HCT116 (cell line): Measurements from ENCODE around the gene PDCD1LG2. TPM values are rescaled to one million over a fixed set of nuclear protein-coding genes. Genes with fewer than 3 reads are reported as not detected.

Source experiments
- ATAC-seq: fragments of 200-7000 bp; cut with Tn5 transposase; 2 replicates; pipeline ENCODE4 v1.9.1; 2020; ENCODE audit warnings: mild to moderate bottlenecking, moderate library complexity
- BruUV-seq: library from RNA; stranded (reverse); fragments of 400-500 nt; replicated peaks from 2 replicates; lab custom pipeline; 2021; lab: Mats Ljungman, UMichigan
- CTCF ChIA-PET: fragments of 300-600 bp; sonication (Branson Sonifier 250); formaldehyde crosslinking; loops from one replicate; lab custom pipeline; 2021; ENCODE audit warnings: antibody characterized with exemption; lab: Charles Lee
- POLR2A ChIA-PET: fragments of 300-600, 350-600 bp; sonication (Branson Sonifier 250); formaldehyde crosslinking; loops from one replicate; lab custom pipeline; 2021; ENCODE audit warnings: antibody characterized with exemption; lab: Charles Lee
- RAD21 ChIA-PET, 2 experiments: fragments of 300-600 bp; sonication (Branson Sonifier 250); formaldehyde crosslinking; loops; one replicate each; lab custom pipeline; 2023; ENCODE audit warnings: low total read pairs in 2 of 2; ENCODE audit not compliant: uncharacterized antibody in 2 of 2, unreplicated experiment in 2 of 2, low non-redundant PET in 1 of 2; lab: Charles Lee
- DNase-seq: peaks from one replicate; pipeline ENCODE4 v3.0.0-alpha.2; 2010; ENCODE audit warnings: low read depth, low spot score
- H2AFZ ChIP-seq: fragments of 200-600 bp; shearing (Covaris generic), sonication (generic); 2 replicates; pipeline ENCODE4 v1.6.1; 2017; ENCODE audit warnings: low read depth, mixed run types, mixed read lengths, antibody characterized with exemption, low read length; ENCODE audit not compliant: poor library complexity, severe bottlenecking
- H3K27ac ChIP-seq: 2 replicates; pipeline ENCODE4 v1.5.1; 2012; ENCODE audit warnings: low read depth, low read length
- H3K27me3 ChIP-seq: fragments of 200-600 bp; sonication (generic); 2 replicates; pipeline ENCODE4 v1.6.1; 2016; ENCODE audit warnings: mixed run types, low read length, mixed read lengths; ENCODE audit not compliant: insufficient read depth
- H3K36me3 ChIP-seq, 2 experiments: fragments of 200-500 bp in 1 of 2; fragments of 200-600 bp in 1 of 2; sonication (Bioruptor generic) in 1 of 2; sonication (generic) in 1 of 2; 2 replicates each; pipeline versions ENCODE4 v1.5.1 to v1.6.1; 2014 to 2016; ENCODE audit warnings: low read length in 2 of 2, inconsistent platforms in 1 of 2, mixed read lengths in 1 of 2, mixed run types in 1 of 2; ENCODE audit not compliant: insufficient read depth in 2 of 2, control insufficient read depth in 1 of 2
- H3K4me1 ChIP-seq, 2 experiments: fragments of 200-600 bp in 1 of 2; sonication (generic) in 1 of 2; 2 replicates each; pipeline versions ENCODE4 v1.5.1 to v1.6.1; 2012 to 2017; ENCODE audit warnings: low read length in 2 of 2, inconsistent platforms in 1 of 2, mild to moderate bottlenecking in 1 of 2, mixed read lengths in 1 of 2, mixed run types in 1 of 2, moderate library complexity in 1 of 2; ENCODE audit not compliant: insufficient read depth in 2 of 2, control insufficient read depth in 1 of 2
- H3K4me2 ChIP-seq: fragments of 200-600 bp; sonication (generic); 2 replicates; pipeline ENCODE4 v1.6.1; 2017; ENCODE audit warnings: mixed run types, low read length, mixed read lengths
- H3K4me3 ChIP-seq, 2 experiments: fragments of 200-600 bp in 1 of 2; sonication (generic) in 1 of 2; replicated peaks in 1 of 2; 2 replicates each; pipeline ENCODE4 v1.5.1; 2011 to 2016; ENCODE audit warnings: low read length in 2 of 2, control low read depth in 1 of 2, low read depth in 1 of 2, mild to moderate bottlenecking in 1 of 2, mixed read lengths in 1 of 2, mixed run types in 1 of 2
- H3K79me2 ChIP-seq: fragments of 200-600 bp; sonication (generic); 2 replicates; pipeline ENCODE4 v1.6.1; 2017; ENCODE audit warnings: mild to moderate bottlenecking, mixed run types, low read length, moderate library complexity, mixed read lengths; ENCODE audit not compliant: insufficient read depth
- H3K9ac ChIP-seq: fragments of 200-600 bp; sonication (generic); 2 replicates; pipeline ENCODE4 v1.6.1; 2016; ENCODE audit warnings: low read length, mixed read lengths
- H3K9me2 ChIP-seq: fragments of 200-600 bp; sonication (generic), shearing (Covaris generic); 2 replicates; pipeline ENCODE4 v1.6.1; 2017; ENCODE audit warnings: mixed run types, mild to moderate bottlenecking, moderate library complexity; ENCODE audit not compliant: insufficient read depth
- H3K9me3 ChIP-seq, 2 experiments: fragments of 200-500 bp in 1 of 2; fragments of 200-600 bp in 1 of 2; sonication (Bioruptor generic) in 1 of 2; sonication (generic) in 1 of 2; 2 replicates each; pipeline ENCODE4 v1.6.1; 2014 to 2017; ENCODE audit warnings: low read length in 2 of 2, mixed read lengths in 2 of 2, inconsistent platforms in 1 of 2, low read depth in 1 of 2, mild to moderate bottlenecking in 1 of 2, mixed run types in 1 of 2, moderate library complexity in 1 of 2; ENCODE audit not compliant: control insufficient read depth in 1 of 2, insufficient read depth in 1 of 2
- H4K20me1 ChIP-seq: fragments of 200-600 bp; sonication (generic), shearing (Covaris generic); 2 replicates; pipeline ENCODE4 v1.6.1; 2017; ENCODE audit warnings: mixed run types, mild to moderate bottlenecking, moderate library complexity; ENCODE audit not compliant: insufficient read depth
- ATF3 ChIP-seq: IDR thresholded peaks from 2 replicates; pipeline ENCODE4 v1.6.1; 2012
- CEBPB ChIP-seq: IDR thresholded peaks from 2 replicates; pipeline ENCODE4 v1.6.1; 2012; ENCODE audit warnings: low read depth
- EGR1 ChIP-seq: IDR thresholded peaks from 2 replicates; pipeline ENCODE4 v1.6.1; 2012; ENCODE audit warnings: low read depth
- ELF1 ChIP-seq: IDR thresholded peaks from 2 replicates; pipeline ENCODE4 v1.6.1; 2012; ENCODE audit warnings: low read depth, borderline replicate concordance
- EZH2 ChIP-seq: fragments of 200-600 bp; sonication (generic); IDR thresholded peaks from 2 replicates; pipeline ENCODE4 v1.6.1; 2017; ENCODE audit warnings: antibody characterized with exemption, mixed run types
- FOSL1 ChIP-seq: IDR thresholded peaks from 2 replicates; pipeline ENCODE4 v1.6.1; 2012; ENCODE audit warnings: low read depth
- JUND ChIP-seq: IDR thresholded peaks from 2 replicates; pipeline ENCODE4 v1.6.1; 2012
- POLR2AphosphoS5 ChIP-seq: IDR thresholded peaks from 2 replicates; pipeline ENCODE4 v1.6.1; 2011; ENCODE audit warnings: mild to moderate bottlenecking, low read depth, low read length, moderate library complexity
- RAD21 ChIP-seq: IDR thresholded peaks from 2 replicates; pipeline ENCODE4 v1.6.1; 2012; ENCODE audit warnings: low read depth, mild to moderate bottlenecking
- REST ChIP-seq: IDR thresholded peaks from 2 replicates; pipeline ENCODE4 v1.6.1; 2012; ENCODE audit warnings: low read depth
- SIN3A ChIP-seq: IDR thresholded peaks from 2 replicates; pipeline ENCODE4 v1.6.1; 2012; ENCODE audit warnings: low read depth
- SP1 ChIP-seq: IDR thresholded peaks from 2 replicates; pipeline ENCODE4 v1.6.1; 2012; ENCODE audit warnings: low read depth
- SRF ChIP-seq: IDR thresholded peaks from 2 replicates; pipeline ENCODE4 v1.6.1; 2012; ENCODE audit warnings: low read depth
- YY1 ChIP-seq: IDR thresholded peaks from 2 replicates; pipeline ENCODE4 v1.6.1; 2011; ENCODE audit warnings: low read length, low read depth, moderate library complexity, mild to moderate bottlenecking; ENCODE audit not compliant: insufficient replicate concordance; ENCODE audit errors: extremely low read depth
- ZBTB33 ChIP-seq: IDR thresholded peaks from 2 replicates; pipeline ENCODE4 v1.6.1; 2011; ENCODE audit warnings: mild to moderate bottlenecking, low read length, moderate library complexity; ENCODE audit not compliant: insufficient replicate concordance; ENCODE audit errors: extremely low read depth
- ZFX ChIP-seq: fragments of 450-650 bp; IDR thresholded peaks from 2 replicates; pipeline ENCODE4 v1.6.1; 2017
- ZNF274 ChIP-seq: fragments of 200-500 bp; sonication (Bioruptor generic); IDR thresholded peaks from 2 replicates; pipeline ENCODE4 v1.6.1; 2014; ENCODE audit warnings: mild to moderate bottlenecking, low read depth, low read length, inconsistent platforms
- intact Hi-C: fragments of 100-400 bp; cut with micrococcal nuclease; formaldehyde crosslinking; loops from 2 replicates; pipeline ENCODE4 v1.10.0; 2022
- total RNA-seq: library from RNA; stranded (reverse); gene quantifications from one replicate; pipeline ENCODE4 v1.2.1, GENCODE V29; 2021; ENCODE audit not compliant: unreplicated experiment

Gene PDCD1LG2
- total RNA-seq, 1 experiment from 2014 or later, result not detected

- H3K9ac ChIP-seq, result no peak overlapping the region
- ATAC-seq, result no peak
- H3K9me2 ChIP-seq, result no peaks in the 10 kb centered on the region
- RAD21 ChIA-PET, result no interaction called here
- BruUV-seq, result no TSS peak
- no peak overlapping the region for H3K27ac ChIP-seq
- intact Hi-C loops, result no loop called here
- H3K27me3 ChIP-seq, result no peaks in the 10 kb centered on the region
- H3K79me2 ChIP-seq, result no peaks in the 10 kb centered on the region
- POLR2A ChIA-PET, result no interaction called here
- H2AFZ ChIP-seq, result no peak overlapping the region
- no peaks in the 10 kb centered on the region for H4K20me1 ChIP-seq
- no peaks in the 10 kb centered on the region for H3K4me1 ChIP-seq
- H3K4me3 ChIP-seq, result no peak overlapping the region
- TF ChIP-seq POLR2AphosphoS5 (no peak), ELF1 (no peak)
- CTCF ChIA-PET, result no interaction called here
- no peaks in the 10 kb centered on the region for H3K9me3 ChIP-seq
- H3K4me2 ChIP-seq, result no peak overlapping the region
- H3K36me3 ChIP-seq, result no peaks in the 10 kb centered on the region
- no peak for DNase-seq
These were observed 13.8 kb downstream of the PDCD1LG2 start for GRCh38 chr9:5524090-5524489.

GRCh38 chr9:5529683-5530221 is 19.4 kb downstream of the PDCD1LG2 start:
- H3K9ac ChIP-seq, result no peak overlapping the region
- H3K4me3 ChIP-seq, result no peak overlapping the region
- H3K9me3 ChIP-seq, result no peaks in the 10 kb centered on the region
- ChIA-PET RAD21 (no interaction called here), POLR2A (interaction anchor here (0.6 kb wide), 1 partner anchor 41 kb away, joined by 6 read pairs; no protein-coding TSS in a partner anchor), CTCF (no interaction called here)
- DNase-seq (no peak), ATAC-seq (no peak)
- H3K27ac ChIP-seq, result no peak overlapping the region
- no peaks in the 10 kb centered on the region for H4K20me1 ChIP-seq
- intact Hi-C loops, result no loop called here
- H2AFZ ChIP-seq, result no peak overlapping the region
- H3K36me3 ChIP-seq, result no peaks in the 10 kb centered on the region
- H3K4me1 ChIP-seq, result no peaks in the 10 kb centered on the region
- no peak overlapping the region for H3K4me2 ChIP-seq
- H3K9me2 ChIP-seq, result no peaks in the 10 kb centered on the region
- no peaks in the 10 kb centered on the region for H3K79me2 ChIP-seq
- no peaks in the 10 kb centered on the region for H3K27me3 ChIP-seq
- BruUV-seq, result no TSS peak
- TF ChIP-seq FOSL1 (no peak), EZH2 (no peak), EGR1 (no peak), SRF (no peak), SIN3A (no peak), POLR2AphosphoS5 (no peak), ZNF274 (no peak), ATF3 (no peak), JUND (no peak), ZFX (no peak), CEBPB (no peak), REST (no peak), YY1 (no peak), ZBTB33 (no peak), RAD21 (no peak), SP1 (no peak)
